ENCODE data around the gene DLEC1.

The DLEC1 gene

DNA sequence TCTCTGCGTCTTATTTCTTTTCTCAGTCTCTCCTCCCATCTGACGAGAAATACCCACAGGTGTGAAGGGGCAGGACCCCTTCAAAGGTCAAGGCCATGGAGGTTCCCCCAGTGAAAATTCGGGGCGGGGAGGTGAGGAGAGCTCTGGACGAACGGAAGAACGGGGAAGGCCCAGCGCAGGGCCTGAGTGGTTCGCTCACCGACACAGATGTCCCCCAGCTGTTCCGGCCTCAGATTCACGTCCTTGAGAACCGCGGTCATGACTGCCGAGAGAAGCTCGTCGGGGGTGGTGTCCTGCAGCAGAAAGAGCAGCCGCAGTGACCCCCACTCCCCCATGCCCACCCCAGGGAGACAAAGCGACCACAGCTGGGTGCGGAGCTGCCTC lies 97.4 kb downstream of the DLEC1 start:
- H3K4me3 ChIP-seq (ENCODE audit: low read depth, low read length): peak overlapping the region; percentile 81
- TF ChIP-seq, protein P1, sequence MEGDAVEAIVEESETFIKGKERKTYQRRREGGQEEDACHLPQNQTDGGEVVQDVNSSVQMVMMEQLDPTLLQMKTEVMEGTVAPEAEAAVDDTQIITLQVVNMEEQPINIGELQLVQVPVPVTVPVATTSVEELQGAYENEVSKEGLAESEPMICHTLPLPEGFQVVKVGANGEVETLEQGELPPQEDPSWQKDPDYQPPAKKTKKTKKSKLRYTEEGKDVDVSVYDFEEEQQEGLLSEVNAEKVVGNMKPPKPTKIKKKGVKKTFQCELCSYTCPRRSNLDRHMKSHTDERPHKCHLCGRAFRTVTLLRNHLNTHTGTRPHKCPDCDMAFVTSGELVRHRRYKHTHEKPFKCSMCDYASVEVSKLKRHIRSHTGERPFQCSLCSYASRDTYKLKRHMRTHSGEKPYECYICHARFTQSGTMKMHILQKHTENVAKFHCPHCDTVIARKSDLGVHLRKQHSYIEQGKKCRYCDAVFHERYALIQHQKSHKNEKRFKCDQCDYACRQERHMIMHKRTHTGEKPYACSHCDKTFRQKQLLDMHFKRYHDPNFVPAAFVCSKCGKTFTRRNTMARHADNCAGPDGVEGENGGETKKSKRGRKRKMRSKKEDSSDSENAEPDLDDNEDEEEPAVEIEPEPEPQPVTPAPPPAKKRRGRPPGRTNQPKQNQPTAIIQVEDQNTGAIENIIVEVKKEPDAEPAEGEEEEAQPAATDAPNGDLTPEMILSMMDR (IDR thresholded peaks at IDR 0.05; ENCODE audit: low read depth, low read length, missing control alignments): no peak
- no peaks in the 10 kb centered on the region for H3K27me3 ChIP-seq (replicated peaks)
- no peak for DNase-seq
- in situ Hi-C loops (cut with HindIII; ENCODE audit: low pct_ligation_motif_present, low sequenced_read_pairs): no loop called here
- H3K27ac ChIP-seq: peak overlapping the region; percentile 17
- peaks cover 8% of the 10 kb centered on the region for H3K36me3 ChIP-seq (replicated peaks)

DNA sequence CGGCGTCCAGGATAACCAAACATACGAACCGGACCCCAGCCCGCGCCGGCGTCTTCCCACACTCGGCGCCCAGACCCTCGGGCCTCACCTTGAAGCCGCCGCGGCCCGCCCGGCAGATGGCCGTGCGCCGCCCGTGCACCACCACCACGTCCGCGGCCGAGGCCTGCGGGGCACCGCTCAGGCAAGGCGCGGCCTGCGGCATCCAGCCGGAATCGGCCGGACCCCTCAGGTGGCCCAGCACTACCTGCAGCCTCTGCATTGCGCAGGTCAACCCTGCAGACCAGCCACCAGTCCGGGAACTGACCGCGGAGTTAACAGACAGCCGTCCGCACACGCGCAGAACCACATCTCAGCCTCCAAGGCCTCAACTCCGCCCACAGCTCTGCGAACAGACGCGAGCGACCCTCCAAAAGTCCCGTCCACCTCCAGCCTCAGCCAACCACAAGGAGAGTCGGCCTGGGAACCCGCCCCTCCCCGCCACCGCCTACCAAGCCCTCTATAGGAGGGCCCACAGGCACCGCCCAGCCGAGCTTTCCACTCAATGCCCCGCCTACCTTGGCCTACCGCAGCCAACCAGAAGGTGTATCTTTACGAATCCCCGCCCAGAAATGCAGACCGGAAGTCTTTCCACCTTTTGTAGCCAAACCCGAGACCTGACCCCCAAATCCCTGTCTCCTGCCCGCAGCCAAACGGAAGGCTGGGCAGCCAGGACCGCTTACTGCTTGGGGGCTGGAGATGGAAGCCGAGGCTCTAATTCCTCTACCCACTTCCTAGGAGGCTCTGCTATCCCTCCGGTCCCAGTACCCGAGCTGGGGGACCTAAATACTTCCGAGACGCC lies 98.0 kb downstream of the DLEC1 start, which contains the start of gene ACAA1:
ACAA1 (minus strand) TSS at position 351 of the 838 bp plus-strand sequence; CDS start at position 259, 92 bp downstream.
- Histone ChIP-seq H3K4me3 (ENCODE audit: low read depth, low read length) (peak within 1 kb of the TSS; percentile 82), H3K27me3 (replicated peaks) (no peaks in the 10 kb centered on the region), H3K27ac (peak within 1 kb of the TSS; percentile 75), H3K36me3 (replicated peaks) (peaks cover 4% of the 10 kb centered on the region)
- peak; percentile 100 for DNase-seq
- TF ChIP-seq, protein P1 (IDR thresholded peaks at IDR 0.05; ENCODE audit: low read depth, low read length, missing control alignments): no peak
- in situ Hi-C loops (cut with HindIII; ENCODE audit: low pct_ligation_motif_present, low sequenced_read_pairs): no loop called here

DNA sequence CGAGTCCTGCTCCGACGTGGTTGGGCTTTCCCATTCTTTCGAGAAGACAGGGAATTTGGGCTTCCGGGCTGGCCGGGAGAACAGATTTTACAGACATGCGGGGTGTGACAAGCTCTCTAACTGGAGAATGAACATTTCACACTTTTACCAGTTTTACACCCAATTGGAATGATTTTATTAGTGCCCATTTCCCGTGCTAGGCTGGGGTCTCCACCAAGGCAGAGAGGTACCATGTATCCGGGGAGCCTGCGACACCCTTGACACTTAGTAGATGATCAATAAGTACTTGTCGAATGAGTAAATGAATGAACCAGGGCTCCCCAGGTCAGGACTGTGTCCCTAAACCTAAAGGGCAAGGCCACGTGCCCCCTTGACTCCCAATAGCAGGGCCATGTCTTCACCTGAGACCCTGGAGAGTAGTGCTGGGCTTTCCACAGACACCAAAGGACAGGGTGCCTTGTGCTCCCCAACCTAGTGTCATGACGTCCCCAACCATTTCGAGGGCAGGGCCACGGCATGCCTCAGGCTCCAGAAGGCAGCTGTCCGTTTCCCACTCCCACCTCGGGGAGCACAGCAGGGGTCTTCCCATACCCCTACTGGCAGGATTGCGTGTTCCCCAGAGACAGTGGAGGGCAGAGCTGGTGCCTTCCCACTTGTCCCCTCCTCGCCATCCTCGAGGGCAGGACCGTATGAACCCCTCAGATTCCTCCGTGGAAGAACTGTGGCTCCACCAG lies 98.8 kb downstream of the DLEC1 start:
- peaks cover 2% of the 10 kb centered on the region for H3K36me3 ChIP-seq (replicated peaks)
- TF ChIP-seq, protein P1 (IDR thresholded peaks at IDR 0.05; ENCODE audit: low read depth, low read length, missing control alignments): peak; percentile 43
- in situ Hi-C loops (cut with HindIII; ENCODE audit: low pct_ligation_motif_present, low sequenced_read_pairs): no loop called here
- peak overlapping the region; percentile 82 for H3K4me3 ChIP-seq (ENCODE audit: low read depth, low read length)
- DNase-seq: no peak
- H3K27me3 ChIP-seq (replicated peaks): no peaks in the 10 kb centered on the region
- peak overlapping the region; percentile 75 for H3K27ac ChIP-seq

DNA sequence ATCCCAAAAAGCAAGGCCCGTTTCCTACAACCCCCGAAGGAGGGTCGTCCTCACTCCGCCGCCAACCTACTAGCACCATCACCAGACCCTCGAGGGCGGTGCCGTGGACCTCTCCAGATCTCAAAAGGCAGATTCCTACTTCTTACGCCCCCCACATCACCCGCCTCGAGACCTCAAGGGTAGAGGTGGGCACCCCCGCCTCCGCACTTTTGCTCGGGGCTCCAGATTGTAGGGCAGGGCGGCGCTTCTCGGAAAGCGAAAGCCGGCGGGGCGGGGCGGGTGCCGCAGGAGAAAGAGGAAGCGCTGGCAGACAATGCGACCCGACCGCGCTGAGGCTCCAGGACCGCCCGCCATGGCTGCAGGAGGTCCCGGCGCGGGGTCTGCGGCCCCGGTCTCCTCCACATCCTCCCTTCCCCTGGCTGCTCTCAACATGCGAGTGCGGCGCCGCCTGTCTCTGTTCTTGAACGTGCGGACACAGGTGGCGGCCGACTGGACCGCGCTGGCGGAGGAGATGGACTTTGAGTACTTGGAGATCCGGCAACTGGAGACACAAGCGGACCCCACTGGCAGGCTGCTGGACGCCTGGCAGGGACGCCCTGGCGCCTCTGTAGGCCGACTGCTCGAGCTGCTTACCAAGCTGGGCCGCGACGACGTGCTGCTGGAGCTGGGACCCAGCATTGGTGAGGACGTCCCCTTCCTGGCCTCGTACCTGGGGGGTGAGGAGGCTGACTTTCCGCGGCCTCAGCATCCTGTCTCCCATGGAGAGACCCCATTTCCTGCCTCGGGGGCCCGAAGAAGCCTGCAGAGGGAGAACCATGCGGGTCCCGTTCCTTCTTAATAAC lies 99.6 kb downstream of the DLEC1 start, which contains the start of gene MYD88:
MYD88 (plus strand) TSS at position 313 of the 842 bp plus-strand sequence; CDS start at position 353, 40 bp downstream.
- peak; percentile 45 for DNase-seq
- TF ChIP-seq, protein P1 (IDR thresholded peaks at IDR 0.05; ENCODE audit: low read depth, low read length, missing control alignments): peak; percentile 9
- Histone ChIP-seq H3K27ac (peak within 1 kb of the TSS; percentile 75), H3K4me3 (ENCODE audit: low read depth, low read length) (peak within 1 kb of the TSS; percentile 82), H3K27me3 (replicated peaks) (no peaks in the 10 kb centered on the region), H3K36me3 (replicated peaks) (peaks cover 2% of the 10 kb centered on the region)
- in situ Hi-C loops (cut with HindIII; ENCODE audit: low pct_ligation_motif_present, low sequenced_read_pairs): no loop called here

DNA sequence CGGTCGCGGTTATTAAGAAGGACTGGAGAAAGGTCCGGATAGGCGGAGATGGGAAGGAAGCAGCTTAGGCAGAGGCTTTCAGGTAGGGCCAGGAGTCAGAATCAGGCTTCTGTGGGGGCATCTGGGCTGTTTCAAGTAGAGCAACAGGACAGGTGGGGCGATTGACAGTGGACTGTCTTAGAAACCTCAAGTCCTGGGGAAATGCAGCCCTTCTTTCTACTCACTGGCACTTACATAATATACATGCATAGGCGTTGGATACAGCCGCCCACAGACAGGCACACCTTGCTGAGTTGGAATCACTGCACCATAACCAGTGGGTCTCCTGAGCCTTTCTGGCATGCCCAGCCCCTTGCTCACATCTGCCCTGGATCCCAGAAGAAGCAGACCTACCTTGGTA lies 100.2 kb downstream of the DLEC1 start:
- Histone ChIP-seq H3K27ac (no peak overlapping the region), H3K4me3 (ENCODE audit: low read depth, low read length) (peak overlapping the region; percentile 82), H3K27me3 (replicated peaks) (no peaks in the 10 kb centered on the region), H3K36me3 (replicated peaks) (peaks cover 2% of the 10 kb centered on the region)
- TF ChIP-seq, protein P1 (IDR thresholded peaks at IDR 0.05; ENCODE audit: low read depth, low read length, missing control alignments): no peak
- in situ Hi-C loops (cut with HindIII; ENCODE audit: low pct_ligation_motif_present, low sequenced_read_pairs): no loop called here
- DNase-seq: no peak

All from brain microvascular endothelial cell (primary cell).